ENCODE results near the gene CAB39.
A peak's percentile ranks its signal among the peaks of the same experiment; 100 is the strongest.

Gene CAB39

DNA sequence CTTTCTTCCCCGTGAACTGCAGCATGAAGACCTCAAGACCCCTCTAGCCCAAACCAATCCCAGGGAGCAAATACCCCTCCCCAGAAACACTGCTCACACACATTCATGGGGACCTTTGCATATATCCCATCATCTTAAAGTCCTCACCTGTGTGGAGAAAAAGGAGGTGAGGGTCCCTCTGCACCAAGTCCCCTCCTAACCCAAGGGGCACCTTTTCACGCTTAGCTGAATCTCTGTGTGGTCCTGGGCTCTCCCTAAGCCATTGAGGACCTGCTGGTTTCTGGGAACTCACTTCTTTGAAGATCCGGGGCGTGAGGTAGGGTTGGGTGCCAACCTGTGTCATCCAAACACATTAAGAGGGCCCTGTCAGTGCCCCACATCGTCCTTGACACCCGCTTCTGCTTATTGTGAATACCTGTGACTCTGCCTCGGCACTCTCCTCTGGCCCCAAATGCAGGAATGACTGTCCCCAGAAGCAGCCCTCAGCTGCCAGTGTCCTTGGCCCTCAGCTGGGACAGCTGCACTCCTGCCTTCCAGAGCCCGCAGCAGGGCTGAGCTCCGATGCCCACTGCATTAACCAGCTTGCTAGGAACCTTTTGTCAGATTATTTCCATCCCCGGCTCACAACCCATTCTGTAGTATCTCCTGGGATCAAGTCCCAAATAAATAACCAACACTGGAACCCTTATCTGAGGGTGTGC is 110.8 kb downstream of the CAB39 start:
- no peak for DNase-seq

DNA sequence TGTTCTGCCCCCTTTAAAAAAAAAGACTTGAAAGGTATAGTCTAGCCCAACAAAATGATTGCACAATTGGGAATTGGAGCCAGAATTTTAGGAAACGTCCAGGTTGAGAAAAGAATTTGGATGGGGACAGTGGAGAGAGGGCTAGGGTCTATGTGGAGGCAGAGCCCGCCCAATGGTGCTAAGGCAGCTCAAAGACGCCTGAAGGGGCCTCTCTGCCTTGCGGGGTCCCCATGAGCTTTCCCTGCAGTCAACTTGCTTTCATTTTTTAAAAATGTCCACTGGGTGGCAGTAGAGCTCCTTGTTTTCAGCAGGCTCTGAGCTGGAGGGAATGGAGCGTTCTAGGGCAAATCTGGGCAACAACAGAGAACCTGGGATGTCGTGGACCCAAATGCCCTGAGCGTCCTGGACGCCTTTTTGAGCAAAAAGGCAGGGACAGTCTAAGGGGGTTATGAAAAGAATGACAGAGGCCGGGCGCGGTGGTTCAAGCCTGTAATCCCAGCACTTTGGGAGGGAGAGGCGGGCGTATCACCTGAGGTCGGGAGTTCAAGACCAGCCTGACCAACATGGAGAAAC is 111.8 kb downstream of the CAB39 start:
- peak; percentile 49 for DNase-seq

DNA sequence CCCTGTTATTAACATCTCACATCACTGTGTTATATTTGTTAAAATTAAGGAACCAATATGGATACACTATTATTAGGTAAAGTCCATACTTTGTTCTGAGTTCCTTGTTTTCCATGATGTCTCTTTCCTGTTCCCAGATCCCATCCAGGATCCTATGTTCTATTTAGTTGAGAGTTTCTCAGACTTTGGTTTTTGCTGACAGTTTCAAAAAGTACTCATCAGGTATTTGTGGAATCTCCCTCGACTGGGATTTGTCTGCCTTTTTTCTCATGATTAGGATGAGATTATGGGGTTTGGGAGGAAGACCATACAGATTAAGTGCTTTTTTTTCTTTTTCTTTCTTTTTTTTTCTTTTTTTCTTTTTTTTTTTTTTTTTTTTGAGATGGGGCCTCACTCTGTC is 112.7 kb downstream of the CAB39 start:
- no peak for DNase-seq

DNA sequence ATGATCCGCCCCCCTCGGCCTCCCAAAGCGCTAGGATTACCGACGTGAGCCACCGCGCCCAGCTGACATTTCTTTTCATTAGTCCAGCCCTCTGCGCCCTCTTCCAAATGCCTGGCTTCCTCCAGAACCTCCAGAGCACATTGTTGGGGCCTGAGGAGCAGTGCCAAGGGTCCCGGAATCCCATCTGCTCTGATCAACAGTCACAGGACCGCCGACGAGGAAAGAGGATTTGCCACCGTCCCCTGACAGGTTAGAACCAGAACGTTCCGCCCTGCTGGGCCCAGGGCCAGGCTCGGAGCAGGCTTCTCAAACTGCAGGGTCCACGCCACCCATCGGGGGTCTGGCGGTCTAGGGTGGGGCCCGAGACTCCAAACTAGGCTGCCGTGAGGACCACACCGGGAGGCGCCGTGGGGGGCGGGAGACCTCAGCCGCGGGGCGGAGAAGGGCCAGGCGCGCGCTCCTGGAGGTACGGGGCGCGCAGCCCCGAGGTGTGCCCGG is 115.2 kb downstream of the CAB39 start:
- no peak for DNase-seq

DNA sequence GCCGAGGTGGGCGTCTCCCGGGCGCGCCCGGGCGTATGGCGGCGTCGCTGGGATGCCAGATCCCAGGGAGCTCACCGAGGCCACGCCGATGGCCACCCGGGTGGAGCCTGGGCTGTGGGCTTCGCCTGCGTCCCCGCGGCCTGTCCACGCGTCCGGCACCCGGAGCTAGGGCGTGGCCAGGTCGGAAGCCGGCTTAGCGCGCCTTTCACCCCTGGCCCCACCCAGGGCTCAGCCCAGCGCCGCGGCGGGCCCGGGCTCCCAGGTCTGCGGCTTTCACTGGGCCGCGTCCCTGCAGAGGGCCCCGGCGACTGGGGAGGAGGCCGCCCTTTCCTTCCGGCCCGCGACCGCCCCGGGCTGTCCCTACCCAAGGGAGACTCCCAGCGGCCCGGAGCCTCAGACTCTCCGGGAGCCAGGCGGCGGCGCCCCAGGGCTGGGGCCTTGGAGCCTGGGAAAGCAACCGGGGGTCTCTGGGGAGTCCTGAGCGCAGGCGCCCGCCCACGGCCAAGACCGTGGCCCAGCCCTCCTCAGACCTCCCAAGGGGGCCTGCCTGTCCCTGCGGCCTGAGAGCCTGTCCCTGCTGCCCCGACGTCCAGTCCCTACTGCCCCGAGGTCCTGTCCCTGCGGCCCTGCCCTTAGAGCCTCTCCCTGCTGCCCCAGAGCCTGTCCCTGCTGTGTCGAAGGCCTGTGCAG is 115.8 kb downstream of the CAB39 start:
- DNase-seq = no peak

DNA sequence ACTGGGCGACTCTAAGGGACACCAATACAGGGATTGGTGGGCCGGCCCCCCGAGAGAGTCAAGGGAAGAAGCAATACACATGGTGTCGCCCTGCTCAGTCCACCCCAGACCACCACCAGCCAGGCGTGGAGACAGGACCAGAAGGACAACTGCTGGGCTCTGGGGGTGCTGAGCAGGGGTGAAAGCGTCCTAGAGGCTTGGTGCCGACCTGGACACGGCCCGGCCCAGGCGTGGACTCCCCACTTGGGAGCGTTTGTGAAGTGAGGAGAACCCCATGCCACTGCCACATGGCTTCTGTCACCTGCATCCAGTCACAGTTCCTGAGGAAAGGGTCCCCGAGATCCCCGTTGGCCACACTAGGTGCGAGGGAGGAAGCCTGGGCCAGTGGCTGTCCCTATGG is 116.7 kb downstream of the CAB39 start:
- no peak for DNase-seq

DNA sequence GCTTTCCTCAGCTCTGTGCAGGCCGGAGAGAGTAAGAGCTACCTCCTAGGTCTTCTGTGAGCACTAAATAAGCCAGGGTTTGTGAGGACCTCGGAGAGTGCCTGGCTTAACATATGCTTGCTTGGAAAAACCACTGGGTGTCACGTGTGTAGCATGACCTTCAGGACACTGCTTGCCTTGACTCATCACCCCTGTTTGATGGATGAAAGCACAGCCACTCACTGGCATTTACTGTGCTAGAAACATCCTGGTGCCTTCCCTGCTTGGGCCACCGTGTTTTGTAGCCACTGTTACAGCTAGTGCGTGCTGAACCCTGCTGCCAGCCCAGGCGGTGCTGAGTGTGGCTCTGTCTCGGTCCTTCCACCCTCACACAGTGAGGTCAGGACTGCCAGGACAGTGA is 117.3 kb downstream of the CAB39 start:
- DNase-seq = no peak

DNA sequence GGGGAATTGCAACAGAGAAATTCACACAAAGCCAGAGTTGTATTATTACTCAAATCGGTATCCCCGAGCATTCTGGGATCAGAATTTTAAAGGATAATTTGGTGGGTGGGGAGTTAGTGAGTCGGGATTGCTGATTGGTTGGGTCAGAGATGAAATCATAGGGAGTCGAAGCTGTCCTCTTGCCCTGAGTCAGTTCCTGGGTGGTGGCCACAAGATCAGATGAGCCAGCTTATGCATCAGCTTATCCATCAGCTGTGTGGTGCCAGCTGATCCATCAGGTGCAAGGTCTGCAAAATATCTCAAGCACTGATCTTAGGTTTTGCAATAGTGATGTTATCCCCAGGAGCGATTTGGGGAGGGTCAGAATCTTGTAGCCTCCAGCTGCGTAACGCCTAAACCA is 117.8 kb downstream of the CAB39 start:
- no peak for DNase-seq

DNA sequence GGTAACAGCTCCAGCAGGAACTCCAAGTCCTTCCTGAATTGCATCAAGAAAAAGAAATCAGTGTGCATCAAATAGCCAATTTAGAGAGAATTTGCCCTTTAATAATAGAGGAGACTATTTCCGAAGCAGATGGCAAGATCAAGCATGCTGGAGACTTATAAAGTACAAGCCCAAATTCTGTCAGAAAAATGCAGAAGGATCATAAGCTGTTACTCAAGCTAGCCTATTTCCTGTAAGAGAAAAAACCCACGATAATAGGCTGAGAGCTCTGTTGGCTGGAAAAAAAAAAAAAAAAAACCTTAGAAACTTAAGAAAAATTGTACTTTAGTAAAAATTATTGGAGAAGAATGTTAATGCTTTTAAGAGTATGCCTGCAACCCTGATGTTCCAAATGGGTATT is 127.7 kb downstream of the CAB39 start:
- no peak for DNase-seq

DNA sequence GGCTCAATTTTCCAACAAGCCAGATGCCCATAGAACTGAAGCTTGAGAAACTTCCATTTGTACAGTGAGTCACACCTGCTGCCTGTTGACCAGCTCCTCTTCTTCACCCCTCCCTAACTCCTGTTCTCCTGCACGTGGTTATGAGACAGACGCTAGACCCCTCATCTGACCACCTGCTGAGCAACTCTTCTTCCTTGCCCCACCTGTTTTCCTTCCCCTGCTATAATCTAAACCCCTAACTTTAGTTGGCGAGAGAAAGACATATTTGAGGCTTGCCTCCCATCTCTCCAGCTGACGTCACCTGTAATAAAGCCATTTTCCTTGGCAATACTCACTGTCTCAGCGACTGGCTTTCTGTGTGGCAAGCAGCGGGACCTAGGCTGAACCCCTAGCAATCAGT is 129.8 kb downstream of the CAB39 start:
- DNase-seq = no peak

DNA sequence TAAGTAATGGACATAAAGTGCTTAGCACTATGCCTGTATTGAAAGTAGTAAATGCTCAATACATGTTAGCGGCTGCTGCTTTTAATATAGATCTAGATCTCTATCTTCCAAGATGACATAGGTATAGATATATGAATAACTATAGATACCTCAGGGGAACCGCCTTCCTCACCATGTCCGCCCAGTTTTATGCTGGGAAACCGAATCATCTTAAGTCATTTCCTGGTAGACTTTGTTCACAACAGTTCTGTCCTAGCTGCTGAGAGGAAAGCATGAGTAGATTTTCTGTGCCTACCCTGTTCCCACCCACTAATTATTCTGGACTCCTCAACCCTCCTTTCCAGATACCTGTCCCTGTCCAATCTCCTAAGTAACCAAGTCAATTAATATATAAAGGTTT is 130.5 kb downstream of the CAB39 start:
- DNase-seq = no peak

DNA sequence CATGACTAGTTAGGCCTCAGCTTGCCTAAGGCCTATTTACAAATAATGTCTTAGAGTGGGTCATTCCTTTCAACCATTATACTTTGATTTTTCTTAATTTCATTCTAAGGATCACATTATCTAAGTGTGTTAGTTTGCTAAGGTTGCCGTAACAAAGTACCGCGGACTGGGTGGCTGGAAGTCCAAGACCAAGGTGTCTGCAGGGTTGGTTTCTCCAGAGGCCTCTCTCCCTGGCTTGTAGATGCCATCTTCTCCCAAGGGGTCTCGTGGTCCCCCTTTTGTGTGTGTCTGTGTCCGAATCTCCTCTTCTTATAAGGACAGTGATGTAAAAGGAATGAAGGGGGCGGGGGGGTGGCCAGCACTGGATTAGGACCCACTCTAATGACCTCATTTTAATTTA is 133.7 kb downstream of the CAB39 start:
- DNase-seq = no peak

DNA sequence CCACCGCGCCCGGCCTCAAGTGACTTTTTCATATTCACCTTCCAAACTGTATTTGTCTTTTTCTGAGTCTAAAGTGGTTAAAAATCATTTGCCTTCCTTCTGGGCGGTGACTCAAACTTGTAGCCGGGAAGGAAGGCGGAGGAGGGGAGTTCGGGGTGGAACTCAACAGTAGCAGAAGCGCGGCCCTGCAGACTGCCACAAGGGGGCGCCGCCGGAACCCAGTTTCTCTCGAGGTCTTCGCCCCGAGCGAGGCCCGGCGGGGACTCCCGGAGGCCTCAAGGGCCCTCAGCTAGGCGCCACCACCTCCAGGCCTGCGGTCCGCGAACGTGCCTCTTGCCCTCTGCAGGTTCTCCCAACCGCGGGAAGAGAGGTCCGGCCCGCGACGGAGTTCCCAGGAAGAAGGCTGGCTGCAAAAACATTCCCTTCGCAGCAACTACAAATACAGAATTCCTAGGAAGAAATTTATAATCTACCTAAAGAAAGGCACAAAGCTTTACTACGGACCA is 135.3 kb downstream of the CAB39 start:
- peak; percentile 89 for DNase-seq

DNA sequence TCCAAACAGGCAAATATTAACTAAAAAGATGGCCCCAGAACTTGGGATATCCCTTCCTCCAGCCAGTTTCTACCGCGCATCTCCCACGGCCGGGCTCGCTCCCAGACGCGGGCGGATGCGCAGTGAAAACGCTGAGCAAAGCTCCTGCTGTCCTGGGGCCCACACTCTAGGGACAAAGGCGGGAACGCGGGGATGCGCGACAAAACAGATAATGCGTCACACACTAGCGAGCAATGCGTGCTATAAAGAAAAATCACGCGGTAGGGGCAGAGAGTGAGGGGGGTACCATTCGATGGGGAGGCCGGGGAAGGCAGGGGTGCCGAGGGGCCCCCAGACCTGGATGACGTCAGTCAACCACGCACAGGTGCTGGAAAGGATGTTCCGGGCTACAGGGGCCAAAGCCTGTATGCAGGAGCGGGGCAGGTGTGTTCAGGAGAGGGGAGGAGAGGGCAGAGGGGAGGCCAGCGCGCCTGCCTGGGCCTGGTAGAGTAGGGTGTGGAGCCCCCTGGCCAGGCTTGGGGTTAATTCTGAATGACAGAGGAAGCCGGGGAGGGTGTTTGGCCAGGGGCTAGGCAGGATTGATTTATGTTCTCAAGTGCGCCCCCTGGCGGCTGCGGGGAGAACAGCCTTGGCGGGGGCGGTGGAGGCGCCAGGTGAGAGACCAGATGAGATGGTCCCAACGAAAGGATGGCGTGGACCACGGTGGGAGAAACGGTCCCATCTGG is 137.2 kb downstream of the CAB39 start:
- DNase-seq = peak; percentile 74

DNA sequence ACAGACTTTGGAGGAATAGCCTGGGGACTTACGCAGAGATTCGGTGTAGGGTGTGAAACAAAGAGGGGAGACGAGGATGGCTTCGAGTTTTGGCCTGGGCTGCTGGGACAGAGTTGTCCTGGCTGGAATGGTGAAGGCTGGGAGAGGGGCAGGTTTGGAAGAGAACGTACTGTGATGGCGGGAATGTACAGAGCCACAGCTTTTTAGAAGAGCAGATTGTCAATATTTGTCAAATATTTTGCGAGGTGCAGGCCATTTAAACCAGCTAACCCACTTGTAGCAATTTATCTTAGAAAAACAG is 137.7 kb downstream of the CAB39 start:
- DNase-seq = no peak

DNA sequence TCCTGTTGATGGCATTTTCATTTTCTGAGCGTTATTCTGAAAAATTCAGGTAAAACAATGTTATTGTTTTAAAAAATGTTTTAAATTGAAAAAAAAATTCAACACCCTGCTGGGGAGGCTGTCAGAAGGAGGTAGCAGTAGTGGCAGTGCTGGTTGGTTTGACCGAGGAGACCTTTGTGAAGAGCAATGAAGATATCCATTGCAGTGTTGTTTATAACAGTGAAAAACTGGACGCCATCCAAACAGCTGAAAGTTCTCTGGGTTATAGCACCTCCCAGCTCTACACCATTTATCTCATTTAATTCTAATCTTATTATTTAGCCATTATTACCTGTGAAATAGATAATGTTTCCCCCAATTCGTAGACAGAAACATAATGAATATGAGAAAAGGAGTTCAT is 139.5 kb downstream of the CAB39 start:
- DNase-seq = no peak

DNA sequence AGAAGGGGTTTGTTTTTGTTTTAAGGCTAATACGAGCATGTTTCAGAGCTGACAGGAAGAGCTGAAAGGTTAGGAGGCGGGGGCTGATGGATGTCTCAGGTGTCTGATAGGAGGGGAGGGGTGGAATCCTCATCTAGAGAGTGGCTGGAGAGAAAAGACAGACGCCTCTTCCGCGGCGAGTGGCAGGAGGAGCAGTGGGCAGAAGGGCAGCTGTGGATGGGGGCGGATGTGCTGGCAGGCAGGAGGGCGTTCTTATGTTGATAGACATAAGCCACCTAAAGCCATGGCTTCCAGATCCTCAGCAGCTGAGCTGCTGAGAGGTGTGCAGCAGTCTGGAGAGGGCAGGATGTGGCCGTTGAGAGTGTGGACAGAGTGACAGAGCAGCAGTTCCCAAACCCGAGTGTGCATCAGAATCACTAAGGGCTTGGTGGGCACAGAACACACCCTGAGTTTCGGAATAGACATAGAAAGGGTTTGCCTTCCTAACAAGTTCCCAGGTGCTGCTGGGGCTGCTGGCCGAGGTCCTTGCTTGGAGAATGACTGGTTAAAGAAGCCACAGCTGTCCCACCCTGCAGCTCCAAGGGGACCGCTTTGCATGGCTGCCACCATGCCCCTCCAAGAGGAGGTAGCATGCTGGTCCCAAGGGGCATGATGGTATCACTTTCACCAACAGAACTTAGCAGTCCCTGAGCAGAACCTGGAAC is 149.1 kb downstream of the CAB39 start:
- no peak for DNase-seq

DNA sequence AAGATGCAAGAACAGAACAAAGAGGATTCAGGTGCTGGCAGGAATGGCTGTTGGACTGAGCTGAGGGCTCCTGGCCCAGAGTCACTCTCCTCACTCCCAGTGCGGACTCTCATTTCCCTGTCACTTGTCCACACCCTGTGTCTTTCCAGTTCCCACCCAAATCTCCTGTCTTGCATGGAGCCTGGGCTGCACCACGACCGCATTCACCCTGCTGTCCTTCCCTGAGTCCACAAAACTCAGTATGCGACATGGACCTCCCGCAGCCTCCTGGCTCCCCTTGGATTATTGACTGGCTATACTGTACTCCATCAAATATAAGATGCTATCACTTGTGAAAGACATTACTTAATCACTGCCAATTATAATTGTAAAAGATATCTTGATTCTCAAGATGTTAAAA is 149.7 kb downstream of the CAB39 start:
- DNase-seq = no peak

DNA sequence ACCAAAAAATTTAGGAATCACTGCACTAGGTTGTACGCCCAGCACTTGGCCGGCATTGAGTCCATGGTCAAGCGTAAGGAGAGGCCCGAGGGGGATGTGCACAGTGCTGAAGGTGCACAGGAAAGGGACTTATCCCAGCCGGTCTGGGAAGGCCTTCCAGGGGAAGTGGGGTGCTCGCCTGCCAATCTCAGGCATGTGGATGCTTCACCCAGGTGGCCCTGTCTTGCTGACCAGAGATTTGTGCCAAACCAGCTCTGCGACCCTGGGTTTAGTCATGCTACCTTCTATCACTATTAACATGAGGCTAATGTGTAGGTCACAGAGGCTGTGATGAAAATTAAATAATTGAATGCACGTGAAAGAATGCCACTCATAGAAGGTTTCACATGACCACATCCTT is 150.4 kb downstream of the CAB39 start:
- DNase-seq = no peak

DNA sequence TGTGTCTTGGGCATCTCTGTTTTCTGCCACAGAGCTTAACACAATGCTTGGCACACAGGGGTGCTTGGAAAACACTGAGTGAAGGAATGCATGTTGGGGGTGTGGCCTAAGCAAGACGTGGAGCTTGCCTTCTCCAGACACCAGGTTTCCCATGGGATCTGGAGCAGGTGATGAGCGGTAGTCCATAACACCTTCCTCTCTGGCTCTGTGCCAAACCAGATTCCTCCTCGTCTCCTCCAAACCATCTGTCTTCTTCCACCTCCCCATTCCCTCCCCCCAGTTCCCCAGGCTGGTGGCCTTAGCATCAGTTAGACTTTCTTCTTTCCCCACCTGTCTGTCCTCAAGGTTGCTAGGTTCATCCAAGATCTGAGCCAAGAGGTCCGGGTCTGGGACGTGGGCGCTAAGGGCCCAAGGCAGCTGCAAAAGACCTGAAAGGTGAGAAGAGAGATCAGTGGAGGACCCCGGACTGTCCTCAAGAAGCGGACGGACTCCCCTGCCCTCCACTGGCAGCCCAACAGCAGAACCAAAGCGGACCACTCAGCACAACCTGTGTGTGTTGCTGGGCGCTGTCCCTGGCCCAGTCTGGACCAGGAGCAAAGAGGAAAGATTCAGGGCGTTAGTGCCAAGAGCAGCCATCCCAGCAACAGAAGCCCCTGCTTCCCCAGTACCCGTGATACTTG is 150.9 kb downstream of the CAB39 start:
- DNase-seq = no peak

DNA sequence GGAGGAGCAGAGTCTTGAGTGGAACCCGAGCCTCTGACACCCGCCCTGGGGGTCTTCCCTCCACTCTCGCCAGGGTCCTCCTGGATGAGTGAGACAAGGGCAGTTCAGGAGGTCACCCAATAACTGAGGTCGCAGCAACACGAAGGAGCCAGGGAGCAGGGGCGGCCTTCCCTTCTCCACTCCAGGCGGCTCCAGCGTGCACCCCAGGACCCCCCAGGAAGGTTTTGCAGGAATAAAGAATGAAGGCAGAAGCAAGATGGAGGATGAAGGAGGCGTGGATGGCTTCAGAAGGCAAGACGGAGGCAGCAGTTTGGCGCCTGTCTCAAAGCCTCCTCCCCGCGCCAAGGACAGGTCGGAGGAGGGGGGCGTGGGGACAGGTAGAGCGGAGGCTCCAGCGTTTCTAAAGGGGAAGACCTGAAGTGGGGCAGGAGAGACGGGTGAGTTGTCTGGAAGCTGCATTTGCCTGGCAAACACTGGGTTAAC is 151.5 kb downstream of the CAB39 start:
- DNase-seq = no peak

DNA sequence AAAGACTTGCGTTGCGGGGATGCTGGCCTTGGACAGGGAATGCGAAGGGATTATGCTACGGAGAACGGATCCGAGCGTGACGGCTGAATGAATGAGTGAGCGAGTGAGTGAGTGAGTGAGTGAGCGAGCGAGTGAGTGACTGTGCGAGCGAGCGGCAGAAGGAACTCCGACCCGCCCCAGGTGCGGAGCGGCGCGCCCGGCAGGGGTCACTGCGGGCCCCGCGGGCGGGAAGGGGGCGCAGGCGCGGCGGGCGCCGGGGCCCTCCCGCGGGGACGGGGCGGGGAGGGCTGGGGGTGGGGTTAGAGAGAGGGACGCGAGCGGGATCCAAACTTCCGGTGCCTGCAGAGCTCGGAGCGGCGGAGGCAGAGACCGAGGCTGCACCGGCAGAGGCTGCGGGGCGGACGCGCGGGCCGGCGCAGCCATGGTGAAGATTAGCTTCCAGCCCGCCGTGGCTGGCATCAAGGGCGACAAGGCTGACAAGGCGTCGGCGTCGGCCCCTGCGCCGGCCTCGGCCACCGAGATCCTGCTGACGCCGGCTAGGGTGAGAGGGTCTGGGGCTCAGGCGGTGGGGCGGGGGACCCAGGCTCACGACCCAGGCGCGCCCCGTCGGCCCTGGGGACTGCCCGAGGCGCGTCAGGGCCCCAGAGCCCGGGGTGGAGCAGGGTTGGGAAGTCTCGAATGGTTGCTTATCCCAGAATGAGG is 152.1 kb downstream of the CAB39 start, which contains the start of gene ITM2C:
ITM2C (plus strand) TSS at position 338 of the 702 bp plus-strand sequence; CDS start at position 422, 84 bp downstream.
- DNase-seq = peak; percentile 68

Measured in activated gamma-delta T cell treated with Interleukin-2 at 50 U/mL for 16 hours (primary cell).